Breast epithelium (tissue), 3 donors: ENCODE results near the gene ZNF35.

Experiments
- CTCF ChIP-seq, 3 donors: fragments of 450-650 bp; IDR thresholded peaks; one replicate each; pipeline ENCODE4 v1.5.1; 2016 to 2017; ENCODE audit warnings: antibody characterized with exemption in 3 of 3, mild to moderate bottlenecking in 3 of 3, moderate library complexity in 3 of 3
- POLR2A ChIP-seq: fragments of 450-650 bp; IDR thresholded peaks from one replicate; pipeline ENCODE4 v1.6.1; 2016; ENCODE audit warnings: antibody characterized with exemption, mild to moderate bottlenecking, moderate library complexity

GRCh38 chr3:44601749-44602148 is 46.8 kb upstream of the ZNF35 start:
- TF ChIP-seq CTCF (IDR thresholded peaks at IDR 0.05) (no peak), POLR2A (no peak)
